GM10266 (cell line): ENCODE measurements around the gene MTUS2.

Experiments
- DNase-seq: peaks from one replicate; pipeline ENCODE4 v3.0.0; 2012; ENCODE audit errors: extremely low spot score
- TF ChIP-seq, protein P1 (sequence below): IDR thresholded peaks from 2 replicates; pipeline ENCODE4 v1.5.1; 2012; ENCODE audit warnings: mild to moderate bottlenecking, low read depth; ENCODE audit not compliant: control insufficient read depth, insufficient read depth; ENCODE audit errors: missing control alignments

MTUS2 gene

DNA sequence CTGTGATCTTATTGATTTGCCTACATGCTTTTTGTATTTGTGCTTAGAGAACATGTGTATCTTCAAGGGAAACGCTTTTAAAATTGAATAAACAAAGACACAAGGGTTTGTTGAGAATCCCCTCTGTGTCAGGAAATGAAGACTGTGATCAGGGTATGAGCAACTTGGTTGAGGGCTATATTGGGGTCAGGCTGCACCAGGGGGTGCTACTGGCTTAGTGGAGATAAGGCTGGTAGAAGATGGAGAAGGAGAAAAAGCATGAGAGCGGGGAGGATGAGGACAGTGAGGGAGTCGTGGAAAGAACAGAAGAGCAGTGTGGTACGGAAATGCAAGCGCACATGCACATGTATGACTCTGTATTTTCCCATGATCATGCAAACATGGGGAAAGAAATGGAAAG is 201.6 kb downstream of the MTUS2 start:
- no peak for DNase-seq
- TF ChIP-seq, protein P1, sequence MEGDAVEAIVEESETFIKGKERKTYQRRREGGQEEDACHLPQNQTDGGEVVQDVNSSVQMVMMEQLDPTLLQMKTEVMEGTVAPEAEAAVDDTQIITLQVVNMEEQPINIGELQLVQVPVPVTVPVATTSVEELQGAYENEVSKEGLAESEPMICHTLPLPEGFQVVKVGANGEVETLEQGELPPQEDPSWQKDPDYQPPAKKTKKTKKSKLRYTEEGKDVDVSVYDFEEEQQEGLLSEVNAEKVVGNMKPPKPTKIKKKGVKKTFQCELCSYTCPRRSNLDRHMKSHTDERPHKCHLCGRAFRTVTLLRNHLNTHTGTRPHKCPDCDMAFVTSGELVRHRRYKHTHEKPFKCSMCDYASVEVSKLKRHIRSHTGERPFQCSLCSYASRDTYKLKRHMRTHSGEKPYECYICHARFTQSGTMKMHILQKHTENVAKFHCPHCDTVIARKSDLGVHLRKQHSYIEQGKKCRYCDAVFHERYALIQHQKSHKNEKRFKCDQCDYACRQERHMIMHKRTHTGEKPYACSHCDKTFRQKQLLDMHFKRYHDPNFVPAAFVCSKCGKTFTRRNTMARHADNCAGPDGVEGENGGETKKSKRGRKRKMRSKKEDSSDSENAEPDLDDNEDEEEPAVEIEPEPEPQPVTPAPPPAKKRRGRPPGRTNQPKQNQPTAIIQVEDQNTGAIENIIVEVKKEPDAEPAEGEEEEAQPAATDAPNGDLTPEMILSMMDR, result no peak

DNA sequence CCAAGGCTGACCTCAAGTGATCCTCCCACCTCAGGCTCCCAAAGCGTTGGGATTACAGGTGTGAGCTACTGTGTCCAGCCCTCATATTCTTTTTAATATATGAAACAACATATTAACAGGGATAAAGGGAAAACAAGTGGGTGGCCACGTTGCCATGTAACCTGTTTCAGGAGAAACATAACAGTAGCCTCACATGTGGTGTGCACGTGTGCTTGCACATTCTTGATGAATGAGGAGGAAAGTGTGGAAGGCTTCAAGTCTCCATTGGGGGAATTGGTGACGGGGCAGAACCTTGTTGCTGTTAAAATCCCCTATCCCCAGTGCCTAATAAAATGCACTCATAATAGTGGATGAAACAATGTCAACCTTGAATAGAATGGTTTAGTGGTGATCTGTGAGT is 202.3 kb downstream of the MTUS2 start:
- no peak for DNase-seq
- TF ChIP-seq, protein P1, result no peak

DNA sequence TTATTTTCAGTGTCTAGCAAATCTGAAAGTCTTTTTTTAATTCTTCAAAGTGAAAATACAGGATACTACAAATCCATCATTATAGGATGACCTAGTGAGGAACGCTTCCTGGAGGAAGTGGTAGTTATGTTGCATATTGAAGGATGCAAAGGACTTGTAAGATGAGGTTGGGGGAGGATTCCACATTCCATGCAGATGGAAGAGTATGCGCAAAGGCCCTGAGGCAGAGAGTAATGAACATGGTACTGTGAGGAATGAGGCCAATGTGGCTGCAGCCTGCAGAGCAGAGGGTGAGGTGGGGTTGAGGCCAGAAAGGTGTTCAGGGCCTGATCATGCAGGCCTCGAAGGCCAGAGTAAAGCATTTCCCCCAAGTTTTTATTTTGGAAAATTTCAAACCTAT is 202.8 kb downstream of the MTUS2 start:
- no peak for DNase-seq
- TF ChIP-seq, protein P1, result no peak

DNA sequence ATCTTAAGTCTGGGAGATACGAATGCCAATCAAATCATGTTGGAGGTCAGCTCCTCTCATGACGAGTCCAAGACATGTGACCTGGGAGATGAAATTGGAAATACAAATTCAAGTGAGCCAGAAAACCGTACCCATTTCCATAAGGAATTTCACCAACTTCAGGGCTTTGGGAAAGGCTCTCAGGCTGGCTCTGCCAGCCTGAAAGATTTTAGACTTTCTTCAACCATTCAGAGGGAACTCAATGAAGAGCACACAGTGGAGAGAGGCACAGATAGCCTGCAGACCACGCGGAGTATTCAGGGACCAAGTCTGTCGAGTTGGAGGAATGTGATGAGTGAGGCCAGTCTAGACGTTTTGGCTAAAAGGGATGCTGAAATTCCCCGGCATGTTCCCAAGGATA is 204.6 kb downstream of the MTUS2 start:
- TF ChIP-seq, protein P1, result no peak
- DNase-seq, result no peak

DNA sequence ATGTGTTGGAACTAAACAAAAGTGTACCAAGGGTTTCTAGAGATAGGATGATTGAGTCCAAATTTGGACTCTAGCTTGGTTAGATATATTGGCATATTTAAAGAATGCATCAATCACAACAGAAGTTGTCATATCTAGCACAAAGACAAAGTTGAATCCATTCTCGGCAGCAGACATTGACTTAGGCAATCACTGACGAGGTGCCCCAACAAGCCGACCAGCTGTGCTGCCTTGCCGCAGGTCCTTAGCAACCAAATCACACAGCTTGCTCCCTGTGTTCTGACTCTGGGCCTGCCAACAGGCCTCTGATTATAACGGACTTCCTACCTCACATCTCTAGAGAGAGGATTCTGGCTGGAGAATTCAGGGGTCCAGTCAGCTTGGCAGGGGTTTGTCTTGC is 208.7 kb downstream of the MTUS2 start:
- TF ChIP-seq, protein P1, result no peak
- DNase-seq, result no peak

DNA sequence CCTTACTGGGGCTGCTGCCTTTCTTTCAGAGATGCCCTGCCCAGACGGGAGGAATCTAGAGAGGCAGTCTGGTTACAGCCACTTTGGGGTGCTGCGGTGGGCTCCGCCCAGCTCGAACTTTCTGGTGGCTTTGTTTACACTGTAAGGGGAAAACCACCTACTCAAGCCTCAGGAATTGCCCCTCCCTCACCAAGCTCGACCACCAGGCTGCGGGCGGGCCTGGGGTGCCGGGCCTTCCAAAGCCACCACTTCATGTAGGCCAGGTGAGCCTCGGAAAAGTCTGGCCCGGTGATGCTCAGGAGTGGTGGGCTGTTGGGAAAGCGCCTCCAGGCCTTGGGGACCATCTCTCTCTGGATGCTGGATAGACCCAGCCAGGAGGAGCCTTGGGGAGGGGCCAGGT is 218.6 kb downstream of the MTUS2 start:
- TF ChIP-seq, protein P1, result no peak
- no peak for DNase-seq

DNA sequence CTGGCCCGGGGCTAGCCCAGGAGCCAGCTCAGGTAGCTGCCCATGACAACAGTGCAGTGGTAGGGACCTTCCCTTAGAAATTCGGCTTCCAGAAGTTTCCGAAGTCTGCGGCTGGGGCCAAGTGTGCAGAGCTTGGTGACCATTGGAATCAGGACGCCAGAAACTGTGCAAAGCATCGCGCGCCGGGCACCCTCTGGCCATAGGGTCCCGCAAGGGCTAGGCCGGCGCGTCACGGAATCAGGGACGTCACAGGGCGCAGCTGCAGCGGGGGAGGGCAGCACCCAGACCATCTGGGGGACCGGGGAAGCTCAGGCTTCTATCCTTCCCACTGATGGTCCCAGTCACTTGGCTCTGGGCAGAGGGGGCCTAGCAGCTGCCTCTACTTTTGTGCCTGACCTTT is 219.1 kb downstream of the MTUS2 start:
- DNase-seq, result no peak
- TF ChIP-seq, protein P1, result no peak

DNA sequence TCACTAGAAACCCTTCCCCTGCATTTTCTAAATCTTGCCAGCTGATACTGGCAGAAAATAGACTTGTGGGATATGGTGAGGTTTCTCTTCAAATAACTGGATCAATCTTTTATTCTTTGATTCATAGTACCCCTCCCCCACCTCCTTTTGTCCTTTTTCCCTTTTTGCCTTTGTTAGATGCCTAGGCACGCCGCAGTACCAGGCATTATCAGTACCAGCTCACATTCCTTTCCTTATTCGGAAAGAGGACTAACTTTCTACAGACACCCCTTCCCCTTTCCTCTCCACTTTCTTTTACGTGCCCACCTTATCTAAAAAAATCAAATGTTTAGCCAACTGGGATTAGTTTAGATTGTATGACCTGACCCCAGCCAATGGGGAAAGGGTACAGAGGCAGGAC is 226.4 kb downstream of the MTUS2 start:
- TF ChIP-seq, protein P1, result no peak
- no peak for DNase-seq
